Activated effector memory CD4-positive, alpha-beta T cell treated with anti-CD3 and anti-CD28 coated beads, Interleukin-2, amount 50 U/mL, for 16 hours (primary cell): ENCODE results near the gene AJUBA.
"Not testable (repeated sequence)": the region's sequence is repeated elsewhere in the genome, so short reads cannot be mapped to it uniquely, and the experiment has no call there.

Experiments used
- DNase-seq: peaks from one replicate; pipeline ENCODE4 v3.0.0-alpha.2; 2020

AJUBA gene

GRCh38 chr14:23005451-23006187, 23.3 kb upstream of the AJUBA start:
- no peak for DNase-seq

GRCh38 chr14:23004274-23004673, 21.9 kb upstream of the AJUBA start:
- DNase-seq = not testable (repeated sequence)

GRCh38 chr14:23002592-23002991, 20.2 kb upstream of the AJUBA start:
- DNase-seq = no peak

- DNase-seq = no peak
Observed at GRCh38 chr14:23000860-23001259, 18.5 kb upstream of the AJUBA start.

- DNase-seq = no peak
Observed at GRCh38 chr14:22998329-22999012, 16.1 kb upstream of the AJUBA start.

- no peak for DNase-seq
Observed at GRCh38 chr14:22997676-22998323, 15.4 kb upstream of the AJUBA start.

GRCh38 chr14:22996768-22997654, 14.7 kb upstream of the AJUBA start:
- DNase-seq = no peak

GRCh38 chr14:22995889-22996625, 13.7 kb upstream of the AJUBA start:
- no peak for DNase-seq

GRCh38 chr14:22994762-22995275, 12.5 kb upstream of the AJUBA start:
- DNase-seq = no peak

GRCh38 chr14:22993517-22993916, 11.2 kb upstream of the AJUBA start:
- no peak for DNase-seq

GRCh38 chr14:22991852-22992251, 9.5 kb upstream of the AJUBA start:
- no peak for DNase-seq

- no peak for DNase-seq
Observed at GRCh38 chr14:22987291-22987690, 4.9 kb upstream of the AJUBA start.

GRCh38 chr14:22986508-22987054, 4.2 kb upstream of the AJUBA start:
- DNase-seq = peak; percentile 95

GRCh38 chr14:22985894-22986507, 3.6 kb upstream of the AJUBA start:
- DNase-seq = no peak

GRCh38 chr14:22984959-22985658, 2.8 kb upstream of the AJUBA start:
- no peak for DNase-seq

GRCh38 chr14:22981876-22982476, 375 bp downstream of the AJUBA start:
- no peak for DNase-seq

- DNase-seq = peak; percentile 70
Observed at GRCh38 chr14:22981090-22981875, 1.1 kb downstream of the AJUBA start.

- DNase-seq = peak; percentile 78
Observed at GRCh38 chr14:22980672-22981089, 1.7 kb downstream of the AJUBA start.

GRCh38 chr14:22979748-22980392, 2.5 kb downstream of the AJUBA start:
- no peak for DNase-seq
